ENCODE results near the gene ME3.

DNA sequence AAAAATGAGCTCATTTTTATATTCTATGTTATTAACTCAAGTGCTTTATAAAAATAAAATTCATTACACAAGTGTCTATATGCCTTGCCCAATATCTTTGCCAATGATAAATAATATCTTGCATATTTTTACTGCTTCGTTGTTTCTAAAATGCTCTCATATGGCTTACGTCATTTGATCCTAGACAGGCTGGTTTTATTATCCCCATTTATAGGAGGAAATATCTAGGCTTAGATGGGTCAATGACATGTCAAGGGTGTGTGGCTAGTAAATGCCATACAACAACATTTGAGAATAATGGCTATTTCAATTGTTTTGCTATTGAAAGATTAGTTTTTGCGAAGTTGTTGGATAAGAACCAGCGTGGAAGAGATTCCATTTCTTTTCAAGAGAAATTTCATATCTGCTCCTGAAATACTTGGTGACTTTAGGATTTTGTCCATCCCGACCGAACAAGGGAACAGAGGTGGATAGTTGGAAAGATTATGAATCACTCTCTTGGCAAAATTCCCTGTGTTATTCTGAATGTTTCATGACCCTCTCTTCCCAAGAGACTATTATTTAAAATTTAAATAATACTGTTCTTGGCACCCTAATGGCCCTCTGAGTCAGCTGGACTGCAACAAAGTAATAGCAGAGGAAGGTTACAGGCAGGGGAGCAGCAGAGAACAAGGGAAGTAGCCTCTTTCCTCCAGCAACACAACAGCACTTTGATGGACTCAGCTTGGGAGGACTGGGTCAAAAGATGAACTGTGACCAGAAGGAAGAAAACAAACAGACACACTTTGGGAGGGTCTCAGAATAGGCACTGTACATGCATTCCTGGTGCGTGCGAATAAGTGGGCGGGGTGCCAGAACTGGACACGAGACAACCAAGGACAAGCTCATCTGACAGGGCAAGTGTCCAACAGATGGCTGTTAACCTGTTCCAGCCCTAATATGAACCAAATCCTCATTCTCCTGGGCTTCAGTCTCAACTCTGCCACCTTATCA is 94.5 kb downstream of the ME3 start:
- TF ChIP-seq ZNF274 (IDR thresholded peaks at IDR 0.05; ENCODE audit: low read depth, low read length) (no peak), YY1 (IDR thresholded peaks at IDR 0.05; ENCODE audit: insufficient read depth, insufficient read length) (no peak)
